Measurements from ENCODE around the gene DRC1. TPM values are rescaled to one million over a fixed set of nuclear protein-coding genes. Genes with fewer than 3 reads are reported as not detected.

DRC1 gene
- total RNA-seq, 1 experiment from 2014 or later, result not detected

- ATAC-seq, result peak; percentile 86
- no peaks in the 10 kb centered on the region for H3K9me3 ChIP-seq (ENCODE audit: control insufficient read depth in 1 of 2, insufficient read depth in 1 of 2, low read depth in 1 of 2, low read length in 2 of 2)
- no peaks in the 10 kb centered on the region for H3K9me2 ChIP-seq (ENCODE audit: insufficient read depth)
- peak overlapping the region; percentile 29 to 41 for H3K4me3 ChIP-seq (replicated peaks in 1 of 2; ENCODE audit: low read depth in 1 of 2, low read length in 2 of 2)
- CTCF ChIA-PET, result no interaction called here
- H3K4me1 ChIP-seq (ENCODE audit: control insufficient read depth in 1 of 2, insufficient read depth in 2 of 2, low read length in 2 of 2), result peaks cover 31 to 69% of the 10 kb centered on the region in 2 experiments
- peaks cover 8% of the 10 kb centered on the region; the same call in 1 of the 2 replicates for H4K20me1 ChIP-seq (ENCODE audit: insufficient read depth)
- H3K79me2 ChIP-seq (ENCODE audit: insufficient read depth, low read length), result peaks cover 100% of the 10 kb centered on the region
- TSS peak; percentile 91 for BruUV-seq (replicated peaks)
- peak; percentile 97 for DNase-seq (ENCODE audit: low read depth, low spot score)
- H2AFZ ChIP-seq (ENCODE audit: low read depth, low read length, poor library complexity, severe bottlenecking), result no peak overlapping the region
- intact Hi-C loops (cut with micrococcal nuclease), result loop anchor here (1.0 kb wide), 1 partner anchor 9 kb away; the partner anchor contains the start of genes ADGRF3 and SELENOI
- no peak for TF ChIP-seq CTCF (IDR thresholded peaks at IDR 0.05 in 2 of 3, conservative IDR thresholded peaks at IDR 0.05 in 1 of 3; ENCODE audit: borderline replicate concordance in 1 of 3, insufficient read depth in 1 of 3, low read depth in 2 of 3, low read length in 2 of 3)
- peak; percentile 95 for TF ChIP-seq CBX3 (IDR thresholded peaks at IDR 0.05; ENCODE audit: low read depth)
- TF ChIP-seq CEBPB (IDR thresholded peaks at IDR 0.05; ENCODE audit: low read depth), result peak; percentile 66
- TF ChIP-seq SIN3A (IDR thresholded peaks at IDR 0.05; ENCODE audit: low read depth), result peak; percentile 51; the same call in 1 of the 2 replicates
- 0 out of 2 replicates have a peak, but pooled peaks have one; percentile 11 for TF ChIP-seq RAD21 (IDR thresholded peaks at IDR 0.05; ENCODE audit: low read depth)
- peak; percentile 94 for TF ChIP-seq JUND (IDR thresholded peaks at IDR 0.05)
- TF ChIP-seq SRF (IDR thresholded peaks at IDR 0.05; ENCODE audit: low read depth), result peak; percentile 76
- TF ChIP-seq EZH2phosphoT487 (IDR thresholded peaks at IDR 0.05; ENCODE audit: borderline replicate concordance), result no peak
- TF ChIP-seq POLR2AphosphoS5 (IDR thresholded peaks at IDR 0.05; ENCODE audit: low read depth, low read length), result peak; percentile 66; the same call in 1 of the 2 replicates
- TF ChIP-seq FOSL1 (IDR thresholded peaks at IDR 0.05; ENCODE audit: low read depth), result peak; percentile 92
- TF ChIP-seq ELF1 (IDR thresholded peaks at IDR 0.05; ENCODE audit: borderline replicate concordance, low read depth), result no peak
- TF ChIP-seq SP1 (IDR thresholded peaks at IDR 0.05; ENCODE audit: low read depth), result peak; percentile 89
- no peak for TF ChIP-seq MAX (IDR thresholded peaks at IDR 0.05)
- no peak for TF ChIP-seq REST (IDR thresholded peaks at IDR 0.05; ENCODE audit: low read depth)
- peak; percentile 92 for TF ChIP-seq TCF7L2 (IDR thresholded peaks at IDR 0.05; ENCODE audit: borderline replicate concordance, extremely low read depth, insufficient read depth, insufficient read length)
- peak; percentile 69 for TF ChIP-seq ZBTB33 (IDR thresholded peaks at IDR 0.05; ENCODE audit: extremely low read depth, insufficient replicate concordance, low read length)
- peak; percentile 95 for TF ChIP-seq EGR1 (IDR thresholded peaks at IDR 0.05; ENCODE audit: low read depth)
- POLR2A ChIA-PET, result interaction anchor here (0.7 to 4.1 kb wide), 2 partner anchors 10 to 498 kb away, joined by 3 to 30 read pairs; partner anchors contain the start of genes ADGRF3 and SELENOI
- H3K27ac ChIP-seq (ENCODE audit: low read depth, low read length), result peak overlapping the region; percentile 33
- H3K9ac ChIP-seq (ENCODE audit: low read length), result peak overlapping the region; percentile 54
- RAD21 ChIA-PET (ENCODE audit: low non-redundant PET in 1 of 2, low total read pairs in 2 of 2, uncharacterized antibody in 2 of 2, unreplicated experiment in 2 of 2), result no interaction called here
- H3K36me3 ChIP-seq (ENCODE audit: control insufficient read depth in 1 of 2, insufficient read depth in 2 of 2, low read length in 2 of 2), result no peaks in the 10 kb centered on the region
- H3K27me3 ChIP-seq (ENCODE audit: insufficient read depth, low read length), result no peaks in the 10 kb centered on the region
- peak overlapping the region; percentile 71 for H3K4me2 ChIP-seq (ENCODE audit: low read length)
These were observed 46.4 kb upstream of the DRC1 start for GRCh38 chr2:26355038-26355995.
